SKM-1 (cell line): ENCODE results near the gene GNG13.

ENCODE experiments used
- DNase-seq: peaks from one replicate; lab custom pipeline; 2025; ENCODE audit not compliant: unreplicated experiment; lab: John Stamatoyannopoulos, UW

GNG13 gene

DNA sequence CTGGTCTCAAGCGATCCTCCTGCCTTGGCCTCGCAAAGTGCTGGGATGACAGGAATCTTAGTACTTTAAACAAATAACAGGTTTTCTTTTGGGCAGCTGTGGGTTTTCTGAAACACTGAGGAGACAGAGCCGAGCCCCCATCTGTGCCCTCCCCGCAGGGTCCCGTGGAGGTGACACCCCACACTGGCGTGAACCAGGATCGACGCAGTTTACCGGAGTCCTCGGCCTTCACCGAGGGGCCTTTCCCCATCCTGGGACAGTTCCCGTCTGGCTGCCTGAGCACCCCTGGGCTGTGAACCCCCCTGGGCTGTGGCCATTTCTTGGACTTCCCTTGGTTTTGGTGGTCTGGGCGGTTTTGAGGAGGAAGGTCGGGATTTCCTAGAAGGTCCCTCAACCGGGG, 15.3 kb upstream of the GNG13 start:
- no peak for DNase-seq

DNA sequence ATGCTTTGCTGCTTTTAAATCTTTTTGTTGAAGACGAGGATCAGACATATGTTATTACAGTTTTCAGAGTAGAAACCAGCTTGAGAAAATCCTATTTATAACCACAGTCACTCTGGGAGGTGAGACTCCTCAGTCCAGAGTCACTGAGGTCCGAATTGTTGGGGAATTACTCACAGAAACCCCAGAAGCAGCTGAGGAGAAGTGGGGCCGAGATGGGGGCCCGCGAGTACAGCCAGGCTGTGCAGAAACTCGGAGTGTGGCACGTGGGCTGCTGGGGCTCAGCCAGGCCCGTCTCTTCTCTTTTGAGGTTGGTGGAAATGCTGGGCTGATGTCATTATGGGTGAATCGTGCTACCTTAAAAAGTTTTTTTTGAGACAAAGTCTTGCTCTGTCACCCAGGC, 14.4 kb upstream of the GNG13 start:
- no peak for DNase-seq

DNA sequence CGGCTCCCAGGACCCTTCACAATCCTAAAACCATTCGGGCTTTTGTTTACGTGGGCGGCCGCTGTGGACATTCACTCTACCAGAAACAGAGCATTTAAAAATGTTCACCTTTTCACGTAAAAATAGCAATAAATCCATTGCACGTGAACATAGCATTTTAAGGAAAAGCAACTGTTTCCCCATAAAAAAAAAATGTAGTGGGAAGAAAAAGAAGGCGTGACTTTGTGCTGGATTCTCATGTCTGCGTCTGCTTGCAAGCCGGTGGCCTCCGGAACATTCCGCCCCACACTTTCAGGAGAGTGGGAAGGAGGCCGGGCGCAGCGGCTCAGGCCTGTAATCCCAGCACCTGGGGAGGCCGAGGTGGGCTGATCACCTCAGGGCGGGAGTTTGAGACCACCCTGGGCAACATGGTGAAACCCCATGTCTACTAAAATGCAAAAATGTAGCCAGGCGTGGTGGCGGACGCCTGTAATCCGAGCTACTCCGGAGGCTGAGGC, 13.4 kb upstream of the GNG13 start:
- DNase-seq = no peak

DNA sequence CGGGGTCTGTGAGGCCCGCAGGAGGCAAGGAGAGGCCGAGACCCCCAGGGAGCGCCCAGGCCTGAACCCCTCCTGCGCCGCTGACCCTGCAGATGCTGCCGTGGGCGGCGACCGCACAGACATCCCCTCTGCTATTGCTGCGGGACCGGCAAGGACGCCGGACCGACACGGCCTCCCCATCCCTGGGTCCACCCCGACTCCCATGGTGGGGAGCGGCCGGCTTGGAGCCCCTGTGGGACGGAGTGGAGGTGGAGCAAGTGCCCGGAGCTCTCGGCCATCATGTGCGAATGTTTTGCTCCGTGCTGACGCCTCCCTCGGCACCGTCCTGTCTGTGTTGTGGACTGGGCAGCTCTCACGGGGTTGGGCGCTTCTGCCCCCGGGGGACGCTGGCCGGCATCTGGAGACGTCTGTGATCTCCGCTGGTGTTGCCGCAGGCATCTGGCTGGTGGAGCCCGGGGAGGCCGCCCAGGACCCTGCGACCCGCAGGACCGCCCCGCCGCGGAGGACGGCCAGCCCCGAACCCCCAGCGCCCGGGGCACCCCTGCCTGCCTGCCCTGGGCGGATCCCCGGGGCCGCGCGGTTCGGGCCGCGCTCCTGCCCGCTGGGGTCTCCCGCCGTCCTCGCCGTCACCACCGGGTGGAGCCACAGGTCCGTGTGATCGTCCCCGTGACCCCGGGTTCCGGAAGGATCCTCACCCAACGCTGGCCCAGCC, 12.8 kb upstream of the GNG13 start:
- DNase-seq = no peak

DNA sequence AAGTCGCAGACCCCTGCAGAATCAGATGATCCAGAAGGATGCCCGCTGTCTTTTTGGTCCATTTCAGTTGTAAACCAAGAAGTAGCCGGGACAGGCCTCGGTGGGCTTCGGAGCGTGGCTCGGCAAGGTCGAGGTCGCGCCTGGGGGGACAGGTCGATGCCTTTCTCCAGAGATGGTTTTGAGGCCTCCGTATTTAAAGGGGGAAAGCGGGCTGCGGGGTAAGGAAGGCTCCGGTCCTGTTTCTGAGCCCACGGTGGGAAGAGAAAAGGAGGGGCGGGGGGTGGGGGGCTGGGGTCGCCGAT, 7.5 kb upstream of the GNG13 start:
- no peak for DNase-seq

DNA sequence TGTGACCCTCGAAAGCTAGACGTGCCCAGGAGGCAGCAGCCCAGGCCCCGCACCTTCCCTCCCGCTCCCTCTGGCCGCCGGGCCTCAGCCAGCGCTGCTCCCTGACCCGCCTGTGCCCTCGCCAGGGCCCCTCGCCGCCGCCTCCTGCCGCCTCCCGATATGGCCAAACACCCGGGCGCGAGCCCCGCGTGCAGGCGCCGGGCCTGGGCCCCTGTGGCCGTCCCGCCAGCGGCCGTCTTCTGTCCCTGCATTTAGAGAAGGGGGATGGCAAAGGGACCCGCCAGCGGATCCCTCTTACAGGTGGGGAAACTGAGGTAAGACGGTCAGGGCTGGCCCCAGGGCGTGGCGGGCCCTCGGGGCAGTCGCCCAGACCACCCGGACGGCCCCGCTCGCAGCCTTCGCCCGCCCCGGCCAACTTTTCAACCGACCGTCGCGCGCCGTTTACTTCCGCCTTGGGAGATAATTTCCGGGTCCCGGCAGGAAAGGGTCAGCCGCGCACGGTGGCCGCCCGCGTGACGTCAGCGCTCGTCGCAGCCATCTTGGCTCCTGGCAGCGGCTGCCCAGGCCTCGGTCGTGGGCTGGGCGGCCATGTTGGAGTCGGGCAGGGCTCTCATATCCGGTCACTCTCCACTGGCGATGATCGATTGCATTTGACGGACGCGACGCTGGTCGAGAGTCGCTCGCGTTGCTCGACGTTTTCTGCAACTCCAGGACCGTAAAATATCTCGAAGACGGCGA, 7.0 kb upstream of the GNG13 start:
- DNase-seq = peak; percentile 16

DNA sequence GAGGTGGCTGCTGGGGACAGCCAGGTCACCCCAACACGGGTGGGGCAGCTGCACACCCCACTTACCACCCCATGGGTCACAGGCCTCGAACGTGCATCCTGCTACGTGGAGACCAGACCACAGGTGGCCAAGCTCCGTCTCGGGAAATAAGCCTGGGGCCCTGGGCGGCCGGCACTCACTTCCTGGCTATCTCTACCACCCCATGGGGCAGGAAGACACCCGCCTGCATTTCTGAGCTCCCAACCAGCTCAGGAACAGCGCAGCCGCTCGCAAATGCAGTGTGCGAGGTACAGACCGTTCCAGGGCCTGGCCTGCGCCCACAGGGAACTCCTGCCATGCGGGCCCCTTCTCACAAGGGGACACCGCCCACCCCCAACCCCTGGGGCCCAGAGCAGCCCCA, 4.9 kb upstream of the GNG13 start:
- DNase-seq = no peak

DNA sequence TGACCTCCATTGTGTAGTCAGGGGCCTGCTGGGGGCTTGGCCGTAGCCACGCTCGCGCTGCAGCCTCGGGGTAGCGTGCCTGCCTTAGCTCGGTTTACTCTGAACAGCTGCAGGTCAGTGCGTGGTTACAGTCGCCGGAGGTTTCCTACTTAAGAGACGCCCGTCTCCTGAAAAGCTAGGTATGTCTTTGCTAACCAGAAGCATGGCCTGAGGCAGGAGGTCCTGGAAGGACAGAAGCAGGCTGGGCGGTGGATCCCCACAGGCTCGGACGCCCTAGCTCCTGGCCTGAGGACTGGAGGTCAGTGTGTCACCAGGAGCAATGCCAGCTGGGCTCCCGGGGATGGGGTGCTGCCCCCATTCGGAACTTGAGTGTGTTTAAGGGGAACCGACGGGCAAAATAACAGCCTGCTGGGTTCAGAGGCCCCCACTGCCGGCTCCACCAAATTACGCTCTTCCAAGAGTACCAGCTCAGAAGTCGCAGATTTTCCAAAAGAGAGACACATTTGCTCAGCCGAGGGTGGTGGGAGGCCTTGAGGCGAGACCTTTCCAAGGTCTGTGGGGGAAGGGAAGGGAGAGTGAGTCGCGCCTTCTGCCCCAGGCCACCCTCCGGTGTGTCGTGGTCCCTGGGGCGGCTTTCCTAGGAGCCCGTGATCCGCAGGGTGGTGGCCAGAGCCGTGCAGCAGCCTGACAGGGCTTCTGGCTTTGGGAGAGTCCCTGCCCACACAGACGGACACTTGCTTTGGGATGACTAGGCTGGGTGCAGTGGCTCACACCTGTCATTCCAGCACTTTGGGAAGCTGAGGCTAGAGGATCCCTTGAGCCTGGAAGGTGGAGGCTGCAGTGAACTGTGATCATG, 3.9 kb upstream of the GNG13 start:
- DNase-seq = no peak

DNA sequence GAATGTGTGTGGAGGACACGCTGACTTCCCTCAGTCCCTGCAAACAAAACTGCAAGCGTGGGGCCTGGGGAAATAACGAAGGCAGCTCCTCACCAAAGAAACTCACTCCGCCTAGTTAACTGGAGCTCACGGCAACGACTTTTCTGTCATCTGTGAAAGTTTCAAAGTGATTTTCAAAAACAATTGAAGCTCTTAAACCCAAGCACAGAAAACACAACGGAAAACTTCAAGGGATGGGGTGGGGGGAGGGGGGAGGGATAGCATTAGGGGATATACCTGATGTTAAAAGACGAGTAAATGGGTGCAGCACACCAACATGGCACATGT, 3.2 kb upstream of the GNG13 start:
- no peak for DNase-seq

DNA sequence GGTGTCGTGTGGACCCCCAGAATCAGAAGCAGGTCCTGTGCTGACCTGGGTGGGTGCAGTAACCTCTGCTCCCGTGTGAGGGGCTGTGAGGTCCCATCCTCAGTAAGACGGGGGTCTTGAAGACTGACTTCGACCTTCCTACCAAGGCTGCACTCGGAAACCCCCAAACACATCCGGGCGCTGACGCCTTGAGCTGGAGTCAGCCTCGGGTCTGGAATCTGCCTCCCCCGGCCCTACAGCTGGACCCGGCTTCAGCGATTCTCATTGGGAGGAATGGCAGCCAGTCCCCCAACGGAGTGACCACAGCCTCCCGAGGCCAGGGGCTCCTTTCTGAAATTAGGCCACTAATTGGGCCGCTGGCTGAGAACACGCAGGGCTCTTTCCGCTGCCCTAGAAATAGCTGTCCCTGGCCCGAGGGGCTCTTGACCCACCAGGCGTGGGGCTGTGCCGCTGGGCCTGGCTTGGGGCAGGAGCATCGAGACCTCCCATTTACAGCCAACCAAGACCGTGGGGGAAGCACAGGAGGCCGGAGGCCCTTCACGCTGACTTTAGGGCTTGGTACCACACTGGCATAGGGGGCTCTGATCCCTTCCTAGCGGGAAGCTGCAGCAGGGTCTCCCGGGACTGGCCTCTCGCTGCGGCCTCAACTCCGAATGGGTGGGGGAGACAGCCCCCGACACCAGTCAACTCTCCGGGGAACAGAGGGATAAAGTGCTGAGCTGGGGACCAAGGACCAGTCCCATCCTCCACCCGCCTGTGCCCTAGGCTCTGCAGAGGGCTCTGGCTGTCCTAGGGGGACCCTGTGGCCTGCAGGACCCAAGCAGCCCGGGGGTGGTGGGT, 2.6 kb upstream of the GNG13 start:
- DNase-seq = no peak

DNA sequence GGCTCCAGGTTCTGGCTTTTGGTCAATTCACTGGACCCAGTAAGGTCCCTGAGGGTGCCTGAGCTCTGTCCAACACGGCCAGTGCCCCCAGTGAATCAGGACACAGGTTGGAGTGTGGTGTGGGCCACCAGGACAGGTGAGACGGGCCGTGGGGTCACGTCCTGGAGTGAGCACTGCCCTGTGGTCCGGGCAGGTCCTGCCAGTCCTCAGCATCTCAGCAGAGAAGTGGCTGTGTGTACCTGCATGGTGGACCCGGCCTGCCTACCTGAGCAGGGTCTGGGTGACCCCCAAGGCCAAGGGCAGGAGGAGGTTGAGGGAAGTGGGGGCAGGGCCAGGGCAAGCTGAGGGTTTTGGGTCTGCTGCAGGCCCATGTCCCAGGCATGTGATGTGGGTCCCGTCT, 1.9 kb upstream of the GNG13 start:
- no peak for DNase-seq

DNA sequence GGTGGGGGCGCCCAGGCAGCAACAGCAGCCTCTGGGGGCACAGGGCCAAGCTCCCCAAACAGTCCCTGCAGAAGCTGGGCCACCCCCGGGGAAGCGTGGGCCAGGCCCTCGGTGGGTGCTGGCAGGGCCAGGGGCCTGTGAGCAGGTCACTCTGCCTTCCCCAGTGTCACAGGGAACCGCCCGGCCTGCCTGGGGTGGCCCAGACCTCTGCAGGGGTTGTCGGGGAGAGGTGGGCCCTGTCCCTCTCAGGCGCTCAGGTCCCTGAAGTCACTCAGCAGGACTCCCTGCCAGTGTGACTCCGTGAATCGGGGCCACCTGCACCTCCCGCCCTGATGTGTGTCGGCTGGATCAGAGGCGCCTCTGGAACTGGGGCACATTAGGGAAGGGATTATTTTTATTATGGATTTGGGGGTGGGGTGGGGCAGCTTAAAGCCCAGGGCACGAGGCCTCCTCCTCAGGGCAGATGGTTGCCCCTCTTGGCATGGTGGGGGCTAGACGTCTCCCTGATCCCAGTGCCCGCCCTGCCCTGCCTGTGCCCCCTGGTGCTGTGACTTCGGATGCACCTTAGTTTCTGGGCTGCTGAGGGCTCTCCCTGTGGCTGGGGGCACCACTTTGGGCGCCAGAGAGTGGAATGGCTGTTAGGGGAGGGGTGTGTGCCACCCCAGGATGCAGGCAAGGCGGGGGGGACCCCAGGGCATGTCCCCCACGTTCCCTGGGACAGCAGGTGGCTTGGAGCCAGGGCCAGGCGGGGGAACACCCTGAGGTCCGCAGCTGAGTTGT, 1.2 kb upstream of the GNG13 start:
- DNase-seq = no peak

DNA sequence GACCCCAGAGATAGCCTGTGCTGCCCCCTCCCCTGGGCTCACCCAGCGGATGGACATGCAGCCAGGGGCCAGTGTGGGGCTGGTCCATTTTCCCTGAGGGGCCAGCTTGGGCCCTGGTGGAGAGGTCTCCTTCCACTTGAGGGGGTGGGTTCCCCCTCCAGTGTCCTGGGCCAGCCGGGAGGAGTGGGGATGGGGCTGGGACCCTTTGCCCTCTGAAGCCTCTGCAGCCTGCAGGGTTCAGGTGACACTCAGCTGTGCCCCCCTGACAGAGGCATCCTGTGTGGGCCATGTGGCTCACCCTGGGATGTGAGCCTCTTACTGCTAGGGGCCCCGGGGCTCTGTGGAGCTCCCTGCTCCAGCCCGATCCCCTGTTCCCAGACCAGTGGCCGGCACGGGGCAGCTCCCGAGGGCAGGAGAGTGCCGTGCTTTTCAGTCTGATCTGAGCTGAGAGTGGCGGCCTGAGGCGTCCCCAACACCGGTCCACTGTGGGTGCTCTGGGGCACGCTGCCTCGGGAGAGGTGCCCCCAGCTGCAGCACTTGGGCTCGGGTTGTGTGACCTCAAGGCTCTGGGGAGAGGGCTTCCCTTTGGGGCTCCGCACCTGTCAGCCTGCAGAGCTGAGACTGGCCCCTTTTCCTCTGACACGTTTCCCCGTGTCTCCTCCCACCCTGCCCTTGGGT, 439 bp upstream of the GNG13 start:
- DNase-seq = no peak

DNA sequence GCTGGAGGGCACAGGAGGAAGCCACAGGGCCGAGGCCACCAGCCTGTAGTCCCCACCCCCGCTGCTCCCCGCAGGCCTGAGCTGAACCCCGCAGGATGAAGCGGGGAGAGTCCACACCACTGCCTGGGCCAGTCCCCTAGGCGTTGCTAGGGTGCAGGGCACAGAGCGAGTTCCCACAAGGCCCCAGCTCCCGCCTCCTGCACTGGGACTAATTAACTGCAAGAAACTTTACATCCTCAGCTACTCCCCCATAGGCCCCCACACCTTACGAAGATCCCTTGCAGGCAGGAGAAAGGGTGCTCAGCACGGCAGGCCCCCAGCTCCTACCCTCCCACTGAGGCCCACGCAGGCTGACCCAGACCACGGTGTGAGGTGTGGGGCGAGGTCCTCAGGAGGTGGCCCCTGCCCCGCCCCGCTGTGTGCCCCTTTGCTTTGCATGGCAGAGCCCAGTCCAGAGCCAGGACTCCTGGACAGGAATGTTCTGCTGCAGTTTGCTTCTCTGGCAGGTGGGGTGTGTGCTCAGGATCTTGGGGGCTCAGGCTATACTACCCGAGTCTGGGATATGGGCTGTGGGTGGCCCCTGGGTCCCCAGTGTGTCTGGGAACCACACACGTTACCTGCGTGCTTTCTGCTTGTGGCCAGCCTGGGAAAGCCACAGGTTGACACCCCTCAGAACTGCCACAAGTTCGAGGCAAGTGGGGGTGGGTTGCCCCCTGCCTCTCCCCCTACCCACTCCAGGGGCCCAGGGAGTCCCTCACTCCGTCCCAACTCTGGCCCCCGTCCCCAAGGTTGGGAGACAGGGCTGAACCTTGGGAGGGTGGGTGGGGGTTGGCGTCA, 1.2 kb downstream of the GNG13 start:
- no peak for DNase-seq

DNA sequence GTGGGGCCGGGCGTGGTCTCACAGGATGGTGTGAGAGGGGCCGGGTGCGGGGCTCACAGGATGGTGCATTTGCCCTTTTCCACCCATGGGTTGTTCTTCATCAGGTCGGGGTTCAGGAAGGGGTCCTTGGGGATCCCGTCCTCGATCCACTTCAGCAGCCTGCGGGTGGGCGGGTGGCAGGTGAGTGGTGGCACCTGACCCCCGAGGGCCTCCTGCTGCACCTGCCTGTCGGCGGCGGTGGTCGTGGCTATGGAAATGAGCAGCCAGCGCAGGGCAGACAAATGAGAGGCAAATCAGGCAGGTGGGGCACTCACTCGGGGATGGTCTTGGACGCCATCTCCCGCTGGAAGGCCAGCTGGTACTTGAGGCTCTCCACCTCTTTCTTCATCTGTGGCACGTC, 1.9 kb downstream of the GNG13 start:
- no peak for DNase-seq

DNA sequence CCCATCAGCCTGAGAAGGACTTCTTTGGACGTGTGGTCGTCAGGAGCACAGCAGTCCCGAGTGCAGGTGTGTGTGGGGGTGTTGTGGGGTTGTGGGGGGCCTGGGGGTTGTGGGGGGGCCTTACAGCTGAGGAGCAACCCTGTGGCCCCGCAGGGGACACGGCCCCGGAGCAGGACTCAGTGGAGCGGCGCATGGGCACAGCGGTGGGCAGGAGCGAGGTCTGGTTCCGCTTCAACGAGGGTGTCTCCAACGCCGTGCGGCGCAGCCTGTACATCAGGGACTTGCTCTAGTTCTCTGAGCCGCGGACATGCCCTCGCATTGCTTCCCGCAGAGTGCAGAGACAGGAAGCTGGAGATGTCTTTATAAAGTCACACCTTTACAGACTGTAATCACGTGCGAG, 2.8 kb downstream of the GNG13 start:
- no peak for DNase-seq

DNA sequence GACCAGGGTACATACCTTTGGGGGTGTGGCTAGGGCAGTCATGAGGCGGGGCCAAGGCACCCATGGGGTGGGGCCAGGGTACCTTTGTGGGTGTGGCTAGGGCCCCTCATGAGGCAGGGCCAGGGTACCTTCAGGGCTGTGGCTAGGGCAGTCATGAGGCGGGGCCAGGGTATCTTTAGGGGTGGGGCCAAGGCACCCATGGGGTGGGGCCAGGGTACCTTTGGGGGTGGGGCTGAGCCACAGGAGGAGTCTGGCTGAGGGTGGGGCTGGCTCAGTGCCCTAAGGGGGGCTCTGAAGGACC, 3.5 kb downstream of the GNG13 start:
- DNase-seq = no peak

DNA sequence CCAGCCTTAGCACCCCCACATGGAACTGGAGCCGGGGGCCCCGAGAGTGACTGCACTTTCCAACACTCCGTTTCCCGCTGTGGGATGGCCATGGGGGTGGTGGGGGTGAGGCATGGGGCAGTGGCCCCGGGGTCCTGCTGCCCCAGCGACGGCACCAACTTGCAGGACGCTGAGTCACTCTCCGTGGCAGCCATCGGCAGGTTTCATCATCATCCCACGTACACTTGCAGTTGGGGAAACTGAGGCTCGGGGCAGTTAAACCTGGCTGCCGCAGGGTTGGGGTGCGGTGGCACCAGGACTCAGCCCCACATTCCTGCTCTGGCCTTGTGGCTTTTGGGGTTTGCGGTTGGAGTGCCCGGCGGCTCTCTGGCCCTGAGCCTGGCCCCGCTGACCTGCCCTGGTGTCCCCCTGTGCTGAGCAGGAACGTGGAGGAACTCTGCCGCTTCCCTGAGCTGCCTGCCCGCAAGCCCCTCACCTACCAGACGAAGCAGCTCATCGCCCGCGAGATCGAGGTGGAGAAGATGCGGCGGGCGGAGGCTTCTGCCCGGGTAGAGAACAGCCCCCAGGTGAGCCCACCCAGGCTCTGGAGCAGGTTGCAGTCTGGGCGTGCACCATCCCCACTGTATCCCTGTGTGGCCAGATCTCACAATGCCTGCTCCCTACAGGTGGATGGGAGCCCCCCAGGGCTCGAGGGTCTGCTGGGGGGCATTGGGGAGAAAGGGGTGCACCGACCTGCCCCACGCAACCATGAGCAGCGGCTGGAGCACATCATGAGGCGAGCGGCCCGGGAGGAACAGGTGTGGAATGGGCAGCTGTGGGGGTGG, 4.0 kb downstream of the GNG13 start:
- DNase-seq = no peak
